WI38 (cell line): ENCODE measurements around the gene BLOC1S5.

ENCODE experiments used
- H3K4me3 ChIP-seq: 2 replicates; pipeline ENCODE4 v1.5.1; 2011; ENCODE audit warnings: low read depth, mild to moderate bottlenecking, control low read depth, low read length
- CTCF ChIP-seq: IDR thresholded peaks from 2 replicates; pipeline ENCODE4 v1.5.1; 2012; ENCODE audit warnings: low read depth, mild to moderate bottlenecking, control low read depth, low read length

BLOC1S5 gene

GRCh38 chr6:8080362-8081151, 16.4 kb upstream of the BLOC1S5 start:
- TF ChIP-seq CTCF = no peak
- H3K4me3 ChIP-seq = no peak overlapping the region

- no peak overlapping the region for H3K4me3 ChIP-seq
- no peak for TF ChIP-seq CTCF
Observed at GRCh38 chr6:8079126-8079525, 14.9 kb upstream of the BLOC1S5 start.

GRCh38 chr6:8077991-8078390, 13.8 kb upstream of the BLOC1S5 start:
- H3K4me3 ChIP-seq = no peak overlapping the region

GRCh38 chr6:8075704-8076103, 11.5 kb upstream of the BLOC1S5 start:
- no peak overlapping the region for H3K4me3 ChIP-seq
- no peak for TF ChIP-seq CTCF

More at GRCh38 chr6:8077991-8078390, 13.8 kb upstream of the BLOC1S5 start:
- TF ChIP-seq CTCF = no peak

- no peak overlapping the region for H3K4me3 ChIP-seq
- no peak for TF ChIP-seq CTCF
Observed at GRCh38 chr6:8075185-8075584, 11.0 kb upstream of the BLOC1S5 start.

- H3K4me3 ChIP-seq = no peak overlapping the region
- no peak for TF ChIP-seq CTCF
Observed at GRCh38 chr6:8074213-8074612, 10.0 kb upstream of the BLOC1S5 start.

- H3K4me3 ChIP-seq = no peak overlapping the region
- TF ChIP-seq CTCF = no peak
Observed at GRCh38 chr6:8073758-8074157, 9.6 kb upstream of the BLOC1S5 start.
